CD4-positive, alpha-beta memory T cell (primary cell): ENCODE measurements around the gene IRX2. TPM values are rescaled to one million over a fixed set of nuclear protein-coding genes. Genes with fewer than 3 reads are reported as not detected.

Experiments used
- CTCF ChIA-PET: fragments of 350-600 bp; sonication (Branson Sonifier 250); formaldehyde crosslinking; loops from one replicate; lab custom pipeline; 2021; ENCODE audit warnings: inconsistent platforms; ENCODE audit not compliant: partially characterized antibody; lab: Charles Lee
- POLR2A ChIA-PET: fragments of 350-600 bp; sonication (Branson Sonifier 250); formaldehyde crosslinking; loops from one replicate; lab custom pipeline; 2021; ENCODE audit not compliant: partially characterized antibody; lab: Charles Lee
- DNase-seq, 5 donors: peaks; one replicate each; pipeline versions ENCODE4 v3.0.0 to v3.0.0-alpha.2; 2020 to 2022; ENCODE audit warnings: mixed read lengths in 1 of 5
- H3K27ac ChIP-seq: one replicate; pipeline ENCODE4 v1.7.0; 2013; ENCODE audit warnings: low read depth, low read length
- H3K27me3 ChIP-seq: 2 replicates; pipeline ENCODE4 v1.7.0; 2013; ENCODE audit warnings: mild to moderate bottlenecking, low read length, moderate library complexity; ENCODE audit not compliant: insufficient read depth
- H3K36me3 ChIP-seq: 2 replicates; pipeline ENCODE4 v1.7.0; 2013; ENCODE audit warnings: mild to moderate bottlenecking, low read length, moderate library complexity; ENCODE audit not compliant: insufficient read depth
- H3K4me1 ChIP-seq: 2 replicates; pipeline ENCODE4 v1.7.0; 2013; ENCODE audit warnings: mild to moderate bottlenecking, low read length, moderate library complexity; ENCODE audit not compliant: insufficient read depth
- H3K4me3 ChIP-seq, 2 donors: one replicate each; pipeline ENCODE4 v1.7.0; 2013; ENCODE audit warnings: low read length in 2 of 2, mild to moderate bottlenecking in 1 of 2
- H3K9me3 ChIP-seq, 2 donors: one replicate each; pipeline ENCODE4 v1.7.0; 2013; ENCODE audit warnings: low read length in 2 of 2, control low read depth in 1 of 2; ENCODE audit not compliant: control insufficient read depth in 1 of 2
- H3K27ac Mint-ChIP-seq, 7 donors: one replicate each; pipeline ENCODE4 v1.8.0; 2020 to 2021; ENCODE audit warnings: mixed read lengths in 7 of 7, mild to moderate bottlenecking in 6 of 7, inconsistent platforms in 3 of 7, moderate library complexity in 3 of 7
- H3K27me3 Mint-ChIP-seq, 2 donors: one replicate each; pipeline ENCODE4 v1.8.0; 2020 to 2021; ENCODE audit warnings: mixed read lengths in 2 of 2
- H3K36me3 Mint-ChIP-seq, 2 donors: one replicate each; pipeline ENCODE4 v1.8.0; 2020 to 2021; ENCODE audit warnings: mixed read lengths in 2 of 2, inconsistent platforms in 1 of 2, mild to moderate bottlenecking in 1 of 2
- H3K4me1 Mint-ChIP-seq, 4 donors: one replicate each; pipeline ENCODE4 v1.8.0; 2020 to 2021; ENCODE audit warnings: mixed read lengths in 4 of 4, mild to moderate bottlenecking in 1 of 4
- H3K4me3 Mint-ChIP-seq, 8 donors: one replicate each; pipeline ENCODE4 v1.8.0; 2020 to 2021; ENCODE audit warnings: mixed read lengths in 8 of 8, mild to moderate bottlenecking in 7 of 8, moderate library complexity in 6 of 8, inconsistent platforms in 3 of 8
- H3K9me3 Mint-ChIP-seq, 8 donors: one replicate each; pipeline ENCODE4 v1.8.0; 2020 to 2021; ENCODE audit warnings: mixed read lengths in 8 of 8, mild to moderate bottlenecking in 5 of 8, inconsistent platforms in 3 of 8, moderate library complexity in 1 of 8
- intact Hi-C: fragments of 100-400 bp; cut with micrococcal nuclease; formaldehyde crosslinking; loops from one replicate; pipeline ENCODE4 v1.15.1; 2023
- polyA plus RNA-seq, 2 donors: library from polyadenylated mRNA; unstranded; fragments of 300-500 nt; fragmentation: Illumina TruSeq; gene quantifications; one replicate each; pipeline ENCODE4 v1.2.3, GENCODE V29; 2021
- total RNA-seq, 2 experiments: library from RNA; stranded (reverse); gene quantifications; one replicate each; pipeline ENCODE4 v1.2.3, GENCODE V29; 2021

The IRX2 gene
- total and polyA plus RNA-seq, 4 experiments from 2014 or later: not detected

DNA sequence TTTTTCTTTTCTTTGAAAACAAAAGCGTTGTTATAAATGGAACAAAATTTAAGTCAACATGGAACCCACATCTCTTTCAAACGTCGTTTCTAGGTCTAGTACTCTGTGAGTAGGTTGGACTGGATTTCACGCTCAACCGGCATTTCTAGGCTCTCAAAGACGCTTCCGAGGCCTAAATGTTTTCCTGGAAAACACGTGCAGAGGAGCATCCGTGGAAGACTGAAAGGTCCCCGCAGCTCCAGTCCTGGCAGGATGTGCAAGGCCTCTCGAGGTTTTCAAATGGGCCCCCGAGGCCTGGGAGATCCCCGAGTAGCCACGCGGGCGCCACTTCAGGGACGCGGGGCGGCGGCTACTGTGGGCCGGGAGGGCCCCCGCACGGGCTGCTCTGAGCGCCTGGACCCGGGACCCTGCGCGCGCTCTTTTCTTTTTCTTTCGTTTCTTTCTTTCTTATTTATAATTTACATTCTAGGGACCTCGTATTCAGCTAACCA lies 4.2 kb upstream of the IRX2 start:
- Histone ChIP-seq H3K27me3 (no peaks in the 10 kb centered on the region), H3K9me3 (no peaks in the 10 kb centered on the region), H3K4me3 (no peak overlapping the region), H3K36me3 (no peaks in the 10 kb centered on the region), H3K4me1 (no peaks in the 10 kb centered on the region), H3K27ac (no peak overlapping the region)
- H3K4me3 Mint-ChIP-seq: peak overlapping the region in 6 of 8 donors; percentile 28 to 78 (median 52)
- no peaks in the 10 kb centered on the region for H3K36me3 Mint-ChIP-seq
- no peak for DNase-seq
- H3K4me1 Mint-ChIP-seq: peaks cover 0 to 25% (median 10%) of the 10 kb centered on the region in 4 donors
- H3K27me3 Mint-ChIP-seq: peaks cover 35 to 45% of the 10 kb centered on the region in 2 donors
- ChIA-PET POLR2A (no interaction called here), CTCF (no interaction called here)
- H3K9me3 Mint-ChIP-seq: peaks cover 0 to 8% (median 2%) of the 10 kb centered on the region in 8 donors
- H3K27ac Mint-ChIP-seq: no peak overlapping the region
- intact Hi-C loops: no loop called here

DNA sequence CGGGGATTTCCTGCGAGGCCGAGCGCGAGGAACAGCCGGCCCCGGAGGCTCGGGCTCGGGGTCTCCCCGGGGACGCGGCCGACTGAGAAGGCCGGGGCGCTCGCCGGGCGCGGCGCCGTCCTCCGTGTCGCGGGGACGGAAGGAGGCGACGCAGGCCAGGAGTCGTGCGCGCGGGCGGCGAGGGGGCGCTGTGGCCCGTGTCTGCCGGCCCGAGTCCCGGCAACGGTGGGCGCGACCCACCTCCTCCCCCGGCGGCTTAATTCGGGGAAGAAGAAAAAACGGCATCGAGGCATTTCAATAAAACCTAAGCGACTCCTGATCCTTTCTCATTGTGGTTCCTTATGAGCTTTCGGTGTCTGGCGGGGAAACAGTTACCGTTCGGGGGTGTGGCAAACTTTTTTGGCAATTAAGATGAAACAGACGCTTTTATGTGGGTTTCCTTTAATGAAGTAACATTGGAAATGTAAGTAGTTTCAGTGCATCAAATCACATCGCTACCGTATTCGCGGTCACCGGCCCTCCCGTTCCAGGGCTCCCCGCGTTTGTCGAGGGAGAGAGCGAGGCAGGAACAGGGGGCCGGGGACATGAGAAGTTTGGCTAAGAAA lies 3.7 kb upstream of the IRX2 start:
- H3K27ac Mint-ChIP-seq: no peak overlapping the region
- ChIA-PET POLR2A (no interaction called here), CTCF (no interaction called here)
- intact Hi-C loops: no loop called here
- peak overlapping the region in 7 of 8 donors; percentile 13 to 63 (median 44) for H3K4me3 Mint-ChIP-seq
- no peak overlapping the region for H3K27ac ChIP-seq
- no peak overlapping the region for H3K4me3 ChIP-seq
- peaks cover 35 to 45% of the 10 kb centered on the region in 2 donors for H3K27me3 Mint-ChIP-seq
- H3K9me3 ChIP-seq: no peaks in the 10 kb centered on the region
- H3K36me3 Mint-ChIP-seq: no peaks in the 10 kb centered on the region
- no peaks in the 10 kb centered on the region for H3K36me3 ChIP-seq
- no peaks in the 10 kb centered on the region for H3K4me1 ChIP-seq
- no peak for DNase-seq
- H3K4me1 Mint-ChIP-seq: peaks cover 0 to 26% (median 10%) of the 10 kb centered on the region in 4 donors
- H3K9me3 Mint-ChIP-seq: peaks cover 0 to 8% (median 2%) of the 10 kb centered on the region in 8 donors
- H3K27me3 ChIP-seq: no peaks in the 10 kb centered on the region

- Histone ChIP-seq H3K27ac (no peak overlapping the region), H3K9me3 (no peaks in the 10 kb centered on the region), H3K27me3 (no peaks in the 10 kb centered on the region), H3K4me3 (no peak overlapping the region), H3K36me3 (no peaks in the 10 kb centered on the region), H3K4me1 (no peaks in the 10 kb centered on the region)
- Mint-ChIP-seq H3K4me1 (peaks cover 0 to 30% (median 10%) of the 10 kb centered on the region in 4 donors), H3K27me3 (peaks cover 39 to 44% of the 10 kb centered on the region in 2 donors), H3K36me3 (no peaks in the 10 kb centered on the region), H3K9me3 (peaks cover 0 to 8% (median 3%) of the 10 kb centered on the region in 8 donors), H3K4me3 (peak overlapping the region in 2 of 8 donors; percentile 12 to 22), H3K27ac (no peak overlapping the region)
- ChIA-PET CTCF (no interaction called here), POLR2A (no interaction called here)
- DNase-seq: no peak
- intact Hi-C loops: no loop called here
These were observed 3.2 kb upstream of the IRX2 start for GRCh38 chr5:2754581-2755075.

DNA sequence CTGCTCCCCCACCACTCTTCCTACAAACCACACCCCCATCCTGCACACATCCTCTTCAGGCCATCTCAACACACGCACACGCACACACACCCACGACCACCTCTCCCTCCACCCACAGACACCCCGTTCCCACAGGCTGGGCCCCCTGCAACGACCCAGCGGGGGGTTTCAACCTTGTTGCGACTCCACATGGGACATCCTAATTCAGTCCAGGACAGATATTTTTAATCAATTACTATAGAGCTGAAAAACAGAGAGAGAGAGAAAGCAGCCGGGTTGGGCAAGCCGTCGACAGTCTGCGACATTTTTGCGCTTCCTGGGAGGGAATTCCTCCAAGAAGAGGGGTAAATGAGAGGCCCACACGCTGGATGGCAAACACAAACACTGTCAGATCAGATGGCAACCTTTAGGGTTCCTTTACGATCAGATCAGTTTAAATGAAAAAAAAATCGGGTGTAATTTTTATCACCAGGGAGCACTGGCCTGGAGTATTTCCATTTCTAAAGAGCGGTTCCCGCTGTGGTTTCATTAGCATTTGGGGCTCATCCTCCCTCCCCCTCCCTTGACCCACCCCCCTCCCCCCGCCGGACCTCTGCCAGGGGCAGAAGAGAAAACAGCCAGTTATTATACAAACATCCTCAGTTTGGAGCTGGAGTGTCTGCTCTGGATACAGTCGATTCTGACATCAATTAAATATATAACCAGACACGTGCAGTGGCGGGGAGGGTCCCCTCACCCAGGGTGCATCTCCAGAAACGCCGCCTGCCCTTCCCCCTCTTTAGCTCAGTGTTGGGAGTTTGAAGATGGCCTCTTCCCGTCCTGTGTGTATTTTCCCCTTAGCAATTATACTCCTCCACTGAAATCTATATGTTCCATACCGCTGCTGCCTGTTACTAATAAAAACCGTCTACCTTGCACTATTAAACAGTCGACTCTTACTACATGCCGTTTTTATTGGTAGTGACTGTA lies 2.3 kb upstream of the IRX2 start:
- no peak for DNase-seq
- ChIA-PET POLR2A (no interaction called here), CTCF (no interaction called here)
- Mint-ChIP-seq H3K4me1 (peaks cover 0 to 34% (median 12%) of the 10 kb centered on the region in 4 donors), H3K27me3 (peaks cover 42 to 48% of the 10 kb centered on the region in 2 donors), H3K27ac (no peak overlapping the region), H3K36me3 (no peaks in the 10 kb centered on the region), H3K4me3 (peak overlapping the region in 2 of 8 donors; percentile 12 to 22), H3K9me3 (peaks cover 0 to 8% (median 3%) of the 10 kb centered on the region in 8 donors)
- Histone ChIP-seq H3K36me3 (no peaks in the 10 kb centered on the region), H3K4me3 (no peak overlapping the region), H3K27me3 (no peaks in the 10 kb centered on the region), H3K9me3 (no peaks in the 10 kb centered on the region), H3K27ac (no peak overlapping the region), H3K4me1 (no peaks in the 10 kb centered on the region)
- intact Hi-C loops: no loop called here

GRCh38 chr5:2752821-2753439 lies 1.5 kb upstream of the IRX2 start:
- Histone ChIP-seq H3K36me3 (no peaks in the 10 kb centered on the region), H3K4me1 (no peaks in the 10 kb centered on the region), H3K27me3 (no peaks in the 10 kb centered on the region), H3K4me3 (no peak overlapping the region), H3K27ac (no peak overlapping the region), H3K9me3 (no peaks in the 10 kb centered on the region)
- H3K27me3 Mint-ChIP-seq: peaks cover 40 to 43% of the 10 kb centered on the region in 2 donors
- ChIA-PET POLR2A (no interaction called here), CTCF (no interaction called here)
- peak overlapping the region in 1 of 8 donors; percentile 43 for H3K4me3 Mint-ChIP-seq
- H3K36me3 Mint-ChIP-seq: no peaks in the 10 kb centered on the region
- H3K4me1 Mint-ChIP-seq: peaks cover 0 to 34% (median 12%) of the 10 kb centered on the region in 4 donors
- no peak for DNase-seq
- no peak overlapping the region for H3K27ac Mint-ChIP-seq
- intact Hi-C loops: no loop called here
- H3K9me3 Mint-ChIP-seq: peaks cover 0 to 8% (median 3%) of the 10 kb centered on the region in 8 donors

GRCh38 chr5:2752059-2752820 lies 763 bp upstream of the IRX2 start:
- Histone ChIP-seq H3K9me3 (no peaks in the 10 kb centered on the region), H3K27ac (no peak overlapping the region), H3K27me3 (no peaks in the 10 kb centered on the region), H3K4me1 (no peaks in the 10 kb centered on the region), H3K4me3 (no peak overlapping the region), H3K36me3 (no peaks in the 10 kb centered on the region)
- ChIA-PET POLR2A (no interaction called here), CTCF (no interaction called here)
- Mint-ChIP-seq H3K36me3 (no peaks in the 10 kb centered on the region), H3K4me1 (peaks cover 0 to 34% (median 12%) of the 10 kb centered on the region in 4 donors), H3K9me3 (peaks cover 0 to 8% (median 3%) of the 10 kb centered on the region in 8 donors), H3K27me3 (peaks cover 36 to 42% of the 10 kb centered on the region in 2 donors), H3K27ac (no peak overlapping the region), H3K4me3 (peak overlapping the region in 3 of 8 donors; percentile 21 to 43 (median 24))
- DNase-seq: no peak
- intact Hi-C loops: no loop called here
